GM12878 (cell line): Measurements from ENCODE around the gene PAK5. TPM values are rescaled to one million over a fixed set of nuclear protein-coding genes. Genes with fewer than 3 reads are reported as not detected.

Experiments used
- ATAC-seq: fragments of 200-7000 bp; cut with Tn5 transposase; 3 replicates; pipeline ENCODE4 v1.9.1; 2020; ENCODE audit warnings: mild to moderate bottlenecking, moderate library complexity
- BruUV-seq: library from RNA; stranded (reverse); fragments of 400-500 nt; replicated peaks from 2 replicates; lab custom pipeline; 2021; lab: Mats Ljungman, UMichigan
- CTCF ChIA-PET: fragments of 300-600 bp; sonication (Branson Sonifier 250); formaldehyde crosslinking; extraction: SDS; loops from one replicate; lab custom pipeline; 2021; ENCODE audit warnings: inconsistent platforms; lab: Yijun Ruan, JAX
- POLR2A ChIA-PET: fragments of 350-600 bp; formaldehyde crosslinking; extraction: SDS; loops from one replicate; lab custom pipeline; 2021; ENCODE audit warnings: inconsistent platforms; lab: Charles Lee
- RAD21 ChIA-PET: fragments of 300-600 bp; sonication (Branson Sonifier 250); formaldehyde crosslinking; loops from one replicate; lab custom pipeline; 2023; ENCODE audit warnings: antibody characterized with exemption; ENCODE audit not compliant: unreplicated experiment; lab: Charles Lee
- SMC1A ChIA-PET: fragments of 300-600 bp; sonication (Branson Sonifier 250); formaldehyde crosslinking; loops from one replicate; lab custom pipeline; 2023; ENCODE audit not compliant: unreplicated experiment, uncharacterized antibody; lab: Charles Lee
- DNase-seq: peaks from one replicate; pipeline ENCODE4 v3.0.0-alpha.2; 2011; ENCODE audit warnings: low read depth, low spot score
- FAIRE-seq: peaks from 3 replicates; lab custom pipeline; 2011; peaks lifted over from hg19 to GRCh38; lab: Jason Lieb, UNC
- H2AFZ ChIP-seq: 2 replicates; pipeline ENCODE4 v1.6.0; 2011; ENCODE audit warnings: low read depth, low read length, control low read depth; ENCODE audit not compliant: control insufficient read depth
- H3K27ac ChIP-seq: 2 replicates; pipeline ENCODE4 v1.5.1; 2011; ENCODE audit warnings: control low read depth; ENCODE audit not compliant: control insufficient read depth, insufficient read depth
- H3K27me3 ChIP-seq, 2 experiments: replicated peaks in 1 of 2; 2 replicates each; pipeline versions ENCODE4 v1.6.0 to v1.6.1; 2011; ENCODE audit warnings: low read length in 1 of 2; ENCODE audit not compliant: control insufficient read depth in 2 of 2, insufficient read depth in 2 of 2
- H3K36me3 ChIP-seq, 2 experiments: 2 replicates each; pipeline ENCODE4 v1.5.1; 2011; ENCODE audit warnings: low read length in 1 of 2; ENCODE audit not compliant: control insufficient read depth in 2 of 2, insufficient read depth in 2 of 2
- H3K4me1 ChIP-seq: 2 replicates; pipeline ENCODE4 v1.6.1; 2011; ENCODE audit warnings: mild to moderate bottlenecking, low read length, moderate library complexity, mixed read lengths; ENCODE audit not compliant: control insufficient read depth, insufficient read depth
- H3K4me2 ChIP-seq: 2 replicates; pipeline ENCODE4 v1.6.0; 2011; ENCODE audit warnings: control low read depth; ENCODE audit not compliant: control insufficient read depth, insufficient read depth
- H3K4me3 ChIP-seq: fragments of 200-600 bp; sonication (generic); 2 replicates; pipeline ENCODE4 v1.5.1; 2016
- H3K79me2 ChIP-seq: 2 replicates; pipeline ENCODE4 v1.6.0; 2011; ENCODE audit warnings: low read length; ENCODE audit not compliant: control insufficient read depth, insufficient read depth
- H3K9ac ChIP-seq: 2 replicates; pipeline ENCODE4 v1.8.0; 2011; ENCODE audit warnings: low read length, control low read depth, mixed read lengths; ENCODE audit not compliant: control insufficient read depth, insufficient read depth
- H3K9me3 ChIP-seq: replicated peaks from 3 replicates; pipeline ENCODE4 v1.5.1; 2011; ENCODE audit warnings: mild to moderate bottlenecking, low read length; ENCODE audit not compliant: control insufficient read depth, insufficient read depth
- H4K20me1 ChIP-seq: 2 replicates; pipeline ENCODE4 v1.6.0; 2011; ENCODE audit not compliant: control insufficient read depth, insufficient read depth
- BACH1 ChIP-seq: fragments of 450-650 bp; IDR thresholded peaks from 2 replicates; pipeline ENCODE4 v1.6.1; 2017; ENCODE audit warnings: mild to moderate bottlenecking, borderline replicate concordance
- BRCA1 ChIP-seq: IDR thresholded peaks from 2 replicates; pipeline ENCODE4 v1.6.1; 2011; ENCODE audit warnings: low read depth, low read length, improper control_type of control experiment
- CBX3 ChIP-seq: fragments of 200-600 bp; sonication (generic); IDR thresholded peaks from 2 replicates; pipeline ENCODE4 v1.6.1; 2016; ENCODE audit warnings: low read depth, borderline replicate concordance
- IKZF1 ChIP-seq: fragments of 450-650 bp; conservative IDR thresholded peaks from 2 replicates; pipeline ENCODE4 v1.6.1; 2017; ENCODE audit warnings: antibody characterized with exemption, mild to moderate bottlenecking
- MYC ChIP-seq: IDR thresholded peaks from 2 replicates; pipeline ENCODE4 v1.6.1; 2011; ENCODE audit warnings: mild to moderate bottlenecking, low read length, moderate library complexity, inconsistent platforms; ENCODE audit not compliant: insufficient read depth, insufficient replicate concordance, insufficient read length, severe bottlenecking
- PAX8 ChIP-seq: fragments of 450-650 bp; IDR thresholded peaks from 2 replicates; pipeline ENCODE4 v1.6.1; 2017; ENCODE audit warnings: mild to moderate bottlenecking, moderate library complexity
- SIN3A ChIP-seq: IDR thresholded peaks from 2 replicates; pipeline ENCODE4 v1.6.1; 2012; ENCODE audit warnings: low read depth, low read length, improper control_type of control experiment
- SMARCA5 ChIP-seq: fragments of 450-650 bp; IDR thresholded peaks from 2 replicates; pipeline ENCODE4 v1.6.1; 2017; ENCODE audit warnings: mild to moderate bottlenecking
- SPI1 ChIP-seq: IDR thresholded peaks from 2 replicates; pipeline ENCODE4 v1.6.1; 2011; ENCODE audit warnings: low read depth, mild to moderate bottlenecking, low read length, moderate library complexity, borderline replicate concordance; ENCODE audit not compliant: insufficient read depth
- TCF3 ChIP-seq: IDR thresholded peaks from 2 replicates; pipeline ENCODE4 v1.6.1; 2012; ENCODE audit warnings: low read depth, mild to moderate bottlenecking, low read length, borderline replicate concordance; ENCODE audit not compliant: insufficient read depth
- ZNF24 ChIP-seq: fragments of 450-650 bp; IDR thresholded peaks from 2 replicates; pipeline ENCODE4 v1.6.1; 2017; ENCODE audit warnings: antibody characterized with exemption, mild to moderate bottlenecking
- WGBS: methylation state at CpG from one replicate; pipeline ENCODE4 v1.1.6; 2016; ENCODE audit warnings: low lambda C conversion rate; ENCODE audit not compliant: insufficient replicate concordance, insufficient coverage; ENCODE audit errors: missing lambda C conversion rate; 5-methylcytosine and 5-hydroxymethylcytosine counted together
- in situ Hi-C: fragments of 300-500 bp; cut with MboI; formaldehyde crosslinking; loops from 9 replicates; pipeline ENCODE4 v1.14.3; 2018; ENCODE audit warnings: mixed read lengths
- intact Hi-C: fragments of 100-400 bp; cut with micrococcal nuclease; formaldehyde crosslinking; loops from one replicate; pipeline ENCODE4 v1.14.2; 2022; ENCODE audit not compliant: unreplicated experiment
- polyA plus RNA-seq, 11 experiments: library from polyadenylated mRNA; depleted of rRNA in 4 of 11; unstranded in 6 of 11; stranded (reverse) in 5 of 11; fragments of >200 nt; fragmentation: Nextera tagmentation in 4 of 11; fragmentation: Illumina TruSeq in 1 of 11; extraction: Ambion mirVana in 4 of 11; extraction: Trizol in 1 of 11; gene quantifications; 1 replicate in 1 of 11; 2 replicates in 10 of 11; pipeline versions ENCODE4 v1.2.1 to v1.2.3, GENCODE V29; 2011 to 2016; ENCODE audit warnings: inconsistent platforms in 2 of 11, missing spikeins in 2 of 11, low read depth in 1 of 11
- total RNA-seq, 4 experiments: library from RNA; depleted of rRNA in 3 of 4; stranded (reverse); fragments of >200 nt in 3 of 4; fragmentation: Illumina TruSeq in 1 of 4; extraction: Trizol in 1 of 4; gene quantifications; 2 replicates each; pipeline versions ENCODE4 v1.2.1 to v1.2.3, GENCODE V29; 2013 to 2021
- TF ChIP-seq, protein P1 (sequence below): IDR thresholded peaks from 2 replicates; pipeline ENCODE4 v1.6.1; 2011; ENCODE audit warnings: borderline replicate concordance, low read depth, mild to moderate bottlenecking, moderate library complexity, mixed read lengths, low read length; ENCODE audit not compliant: insufficient read depth; ENCODE audit errors: extremely low read length
- TF ChIP-seq, protein P2 (sequence below): fragments of 450-650 bp; IDR thresholded peaks from 2 replicates; pipeline ENCODE4 v1.6.1; 2018; ENCODE audit warnings: borderline replicate concordance, mild to moderate bottlenecking; ENCODE audit not compliant: partially characterized antibody
- TF ChIP-seq, protein P3 (sequence below): fragments of 450-650 bp; IDR thresholded peaks from 2 replicates; pipeline ENCODE4 v1.6.1; 2017; ENCODE audit warnings: borderline replicate concordance
- TF ChIP-seq, protein P4 (sequence below): IDR thresholded peaks from 2 replicates; pipeline ENCODE4 v1.6.1; 2011; ENCODE audit warnings: mild to moderate bottlenecking, low read depth, low read length, moderate library complexity; ENCODE audit not compliant: insufficient replicate concordance

PAK5 gene
- total and polyA plus RNA-seq, 10 of the 15 experiments (the other 5 are each of a cell fraction or from before 2014, with no cell fraction given), result not detected

DNA sequence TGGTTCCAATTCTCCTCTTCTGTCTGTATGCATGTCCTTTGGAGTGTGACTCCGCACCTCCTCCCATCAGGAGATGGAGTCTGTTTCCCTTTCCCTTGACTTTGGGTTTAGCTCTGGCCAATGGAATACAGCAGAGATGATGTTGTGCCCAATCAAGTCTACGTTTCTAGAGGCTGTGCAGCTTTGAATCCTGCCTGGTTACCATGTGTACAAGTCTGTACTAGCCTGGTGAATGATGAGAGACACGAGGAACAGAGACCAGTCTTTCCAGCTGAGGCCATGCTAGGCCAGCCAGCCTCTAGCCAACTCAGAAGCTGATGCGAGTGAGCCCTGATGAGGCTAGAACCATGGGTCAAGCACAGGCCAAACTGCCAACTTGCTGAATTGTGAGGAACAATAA lies 241.3 kb downstream of the PAK5 start (continued):
- TF ChIP-seq CBX3, result no peak
- no peak for TF ChIP-seq BRCA1
- TF ChIP-seq, protein P1, sequence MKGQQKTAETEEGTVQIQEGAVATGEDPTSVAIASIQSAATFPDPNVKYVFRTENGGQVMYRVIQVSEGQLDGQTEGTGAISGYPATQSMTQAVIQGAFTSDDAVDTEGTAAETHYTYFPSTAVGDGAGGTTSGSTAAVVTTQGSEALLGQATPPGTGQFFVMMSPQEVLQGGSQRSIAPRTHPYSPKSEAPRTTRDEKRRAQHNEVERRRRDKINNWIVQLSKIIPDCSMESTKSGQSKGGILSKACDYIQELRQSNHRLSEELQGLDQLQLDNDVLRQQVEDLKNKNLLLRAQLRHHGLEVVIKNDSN, result no peak
- no peak for TF ChIP-seq BACH1
- no peak for TF ChIP-seq SIN3A
- TF ChIP-seq SMARCA5, result no peak
- no peak for TF ChIP-seq MYC
- no peak for TF ChIP-seq TCF3
- TF ChIP-seq PAX8, result no peak
- TF ChIP-seq IKZF1, result no peak

DNA sequence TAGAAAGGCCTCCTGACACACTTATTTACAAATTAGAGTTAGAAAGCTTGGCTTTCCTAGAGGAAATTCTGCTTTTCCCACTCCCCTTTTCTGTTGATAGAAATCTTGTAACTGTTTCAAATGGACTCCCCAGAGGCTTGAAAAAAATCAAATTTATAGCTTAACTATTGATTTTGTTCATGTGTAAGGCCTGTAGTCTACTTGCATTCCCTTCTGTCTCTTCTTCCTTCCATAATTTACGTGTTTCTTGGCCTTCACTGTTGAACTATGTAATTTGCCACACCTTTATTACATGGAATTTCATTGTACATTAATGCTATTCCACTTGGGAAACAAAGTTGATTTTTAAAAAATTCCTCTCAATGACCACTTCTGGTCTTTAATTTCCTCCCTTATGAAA lies 243.1 kb downstream of the PAK5 start:
- Histone ChIP-seq H3K4me3 (no peak overlapping the region), H3K9ac (no peak overlapping the region), H4K20me1 (no peaks in the 10 kb centered on the region), H3K9me3 (no peaks in the 10 kb centered on the region; the same call in 2 of the 3 replicates), H3K36me3 (no peaks in the 10 kb centered on the region), H3K79me2 (no peaks in the 10 kb centered on the region), H2AFZ (no peak overlapping the region), H3K27me3 (no peaks in the 10 kb centered on the region), H3K4me1 (no peaks in the 10 kb centered on the region), H3K27ac (no peak overlapping the region), H3K4me2 (no peak overlapping the region)
- SMC1A ChIA-PET, result no interaction called here
- CTCF ChIA-PET, result no interaction called here
- RAD21 ChIA-PET, result no interaction called here
- FAIRE-seq (no peak), ATAC-seq (no peak), DNase-seq (no peak)
- TF ChIP-seq, protein P2, sequence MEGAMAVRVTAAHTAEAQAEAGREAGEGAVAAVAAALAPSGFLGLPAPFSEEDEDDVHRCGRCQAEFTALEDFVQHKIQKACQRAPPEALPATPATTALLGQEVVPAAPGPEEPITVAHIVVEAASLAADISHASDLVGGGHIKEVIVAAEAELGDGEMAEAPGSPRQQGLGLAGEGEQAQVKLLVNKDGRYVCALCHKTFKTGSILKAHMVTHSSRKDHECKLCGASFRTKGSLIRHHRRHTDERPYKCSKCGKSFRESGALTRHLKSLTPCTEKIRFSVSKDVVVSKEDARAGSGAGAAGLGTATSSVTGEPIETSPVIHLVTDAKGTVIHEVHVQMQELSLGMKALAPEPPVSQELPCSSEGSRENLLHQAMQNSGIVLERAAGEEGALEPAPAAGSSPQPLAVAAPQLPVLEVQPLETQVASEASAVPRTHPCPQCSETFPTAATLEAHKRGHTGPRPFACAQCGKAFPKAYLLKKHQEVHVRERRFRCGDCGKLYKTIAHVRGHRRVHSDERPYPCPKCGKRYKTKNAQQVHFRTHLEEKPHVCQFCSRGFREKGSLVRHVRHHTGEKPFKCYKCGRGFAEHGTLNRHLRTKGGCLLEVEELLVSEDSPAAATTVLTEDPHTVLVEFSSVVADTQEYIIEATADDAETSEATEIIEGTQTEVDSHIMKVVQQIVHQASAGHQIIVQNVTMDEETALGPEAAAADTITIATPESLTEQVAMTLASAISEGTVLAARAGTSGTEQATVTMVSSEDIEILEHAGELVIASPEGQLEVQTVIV, result no peak
- TF ChIP-seq, protein P3, sequence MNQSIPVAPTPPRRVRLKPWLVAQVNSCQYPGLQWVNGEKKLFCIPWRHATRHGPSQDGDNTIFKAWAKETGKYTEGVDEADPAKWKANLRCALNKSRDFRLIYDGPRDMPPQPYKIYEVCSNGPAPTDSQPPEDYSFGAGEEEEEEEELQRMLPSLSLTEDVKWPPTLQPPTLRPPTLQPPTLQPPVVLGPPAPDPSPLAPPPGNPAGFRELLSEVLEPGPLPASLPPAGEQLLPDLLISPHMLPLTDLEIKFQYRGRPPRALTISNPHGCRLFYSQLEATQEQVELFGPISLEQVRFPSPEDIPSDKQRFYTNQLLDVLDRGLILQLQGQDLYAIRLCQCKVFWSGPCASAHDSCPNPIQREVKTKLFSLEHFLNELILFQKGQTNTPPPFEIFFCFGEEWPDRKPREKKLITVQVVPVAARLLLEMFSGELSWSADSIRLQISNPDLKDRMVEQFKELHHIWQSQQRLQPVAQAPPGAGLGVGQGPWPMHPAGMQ, result no peak
- TF ChIP-seq, protein P4, sequence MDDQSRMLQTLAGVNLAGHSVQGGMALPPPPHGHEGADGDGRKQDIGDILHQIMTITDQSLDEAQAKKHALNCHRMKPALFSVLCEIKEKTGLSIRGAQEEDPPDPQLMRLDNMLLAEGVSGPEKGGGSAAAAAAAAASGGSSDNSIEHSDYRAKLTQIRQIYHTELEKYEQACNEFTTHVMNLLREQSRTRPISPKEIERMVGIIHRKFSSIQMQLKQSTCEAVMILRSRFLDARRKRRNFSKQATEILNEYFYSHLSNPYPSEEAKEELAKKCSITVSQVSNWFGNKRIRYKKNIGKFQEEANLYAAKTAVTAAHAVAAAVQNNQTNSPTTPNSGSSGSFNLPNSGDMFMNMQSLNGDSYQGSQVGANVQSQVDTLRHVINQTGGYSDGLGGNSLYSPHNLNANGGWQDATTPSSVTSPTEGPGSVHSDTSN, result no peak
- TF ChIP-seq SPI1 (no peak), ZNF24 (no peak)
- BruUV-seq, result no TSS peak
- intact Hi-C loops, result no loop called here
- POLR2A ChIA-PET, result interaction anchor here (0.7 kb wide), 1 partner anchor 1178 kb away, joined by 3 read pairs; no protein-coding TSS in a partner anchor
- in situ Hi-C loops, result no loop called here
- WGBS, result 5% methylated on average over 1 of the region's 1 CpG
